Right lobe of liver (tissue), 4 donors: ENCODE results near the gene DSCAML1.

Experiments
- CTCF ChIP-seq, 4 donors: fragments of 200-600 bp in 3 of 4; fragments of 450-650 bp in 1 of 4; IDR thresholded peaks; one replicate each; pipeline versions ENCODE4 v1.5.1 to v1.8.0; 2016 to 2022; ENCODE audit warnings: antibody characterized with exemption in 4 of 4, mild to moderate bottlenecking in 2 of 4
- POLR2A ChIP-seq: fragments of 450-650 bp; IDR thresholded peaks from one replicate; pipeline ENCODE4 v1.6.1; 2017; ENCODE audit warnings: antibody characterized with exemption, mild to moderate bottlenecking
- donor health status: DM: no; HTN: no; CAD: no.
- donor health status: DM: no; HTN: no; CAD: no.
- donor health status: DM: no; HTN: yes; CAD: no.

DNA sequence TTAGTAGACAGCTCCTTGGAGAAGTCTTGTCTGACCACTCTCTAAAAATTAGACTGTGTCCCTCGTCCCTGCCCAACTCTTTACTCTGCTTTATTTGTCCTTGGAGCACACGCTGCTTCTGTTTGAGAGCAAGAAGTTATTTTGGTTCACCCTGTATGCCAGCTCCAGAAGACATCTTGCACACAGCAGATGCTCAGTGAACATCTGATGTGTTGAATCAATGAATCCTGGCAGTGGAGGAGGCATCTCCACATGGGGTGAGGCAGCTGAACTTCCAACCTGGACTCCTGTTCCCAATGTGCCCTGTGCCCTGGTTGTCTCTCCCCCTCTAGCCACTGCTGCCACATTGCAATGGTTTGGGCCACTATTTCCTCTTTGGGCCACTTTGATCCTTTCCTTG is 255.8 kb downstream of the DSCAML1 start:
- TF ChIP-seq CTCF (IDR thresholded peaks at IDR 0.05) = no peak
- TF ChIP-seq POLR2A = no peak
